ENCODE measurements around the gene KRT86. TPM values are rescaled to one million over a fixed set of nuclear protein-coding genes. Genes with fewer than 3 reads are reported as not detected.

Gene KRT86
- total and polyA plus RNA-seq, 7 donors: 0.25 to 0.60 TPM; not detected in 5

GRCh38 chr12:52305921-52306705 is 31.7 kb downstream of the KRT86 start:
- no peak overlapping the region for H3K4me3 ChIP-seq
- no peaks in the 10 kb centered on the region for H3K9me3 ChIP-seq
- H3K27me3 ChIP-seq: no peaks in the 10 kb centered on the region
- DNase-seq: peak; percentile 43
- WGBS, 2 donors: 59 to 70% methylated on average over 11 of the region's 11 CpGs
- H3K4me1 ChIP-seq: peaks cover 0 to 27% (median 19%) of the 10 kb centered on the region in 4 donors
- H3K27ac ChIP-seq: no peak overlapping the region
- no peaks in the 10 kb centered on the region for H3K36me3 ChIP-seq
- intact Hi-C loops (cut with DNase I): no loop called here
- TF ChIP-seq POLR2AphosphoS5 (IDR thresholded peaks at IDR 0.05) (no peak), CTCF (IDR thresholded peaks at IDR 0.05) (no peak), POLR2A (IDR thresholded peaks at IDR 0.05) (no peak), EP300 (IDR thresholded peaks at IDR 0.05) (no peak)

- intact Hi-C loops (cut with DNase I): no loop called here
- Histone ChIP-seq H3K4me3 (no peak overlapping the region), H3K36me3 (no peaks in the 10 kb centered on the region), H3K27me3 (no peaks in the 10 kb centered on the region), H3K27ac (no peak overlapping the region), H3K9me3 (no peaks in the 10 kb centered on the region), H3K4me1 (peaks cover 0 to 33% (median 23%) of the 10 kb centered on the region in 4 donors)
- DNase-seq: peak; percentile 39
- WGBS, 2 donors: 80 to 90% methylated on average over 2 of the region's 2 CpGs
- TF ChIP-seq CTCF (IDR thresholded peaks at IDR 0.05): no peak
- no peak for TF ChIP-seq POLR2AphosphoS5 (IDR thresholded peaks at IDR 0.05)
- no peak for TF ChIP-seq POLR2A (IDR thresholded peaks at IDR 0.05)
- no peak for TF ChIP-seq EP300 (IDR thresholded peaks at IDR 0.05)
Observed at GRCh38 chr12:52306731-52307130, 32.3 kb downstream of the KRT86 start.

- peak in 2 of 4 experiments; percentile 20 to 34 for TF ChIP-seq CTCF (IDR thresholded peaks at IDR 0.05)
- peak in 3 of 4 donors; percentile 36 to 61 (median 46) for TF ChIP-seq POLR2AphosphoS5 (IDR thresholded peaks at IDR 0.05)
- TF ChIP-seq POLR2A (IDR thresholded peaks at IDR 0.05): peak in 1 of 2 donors; percentile 16
- no peak for TF ChIP-seq EP300 (IDR thresholded peaks at IDR 0.05)
- WGBS, 2 donors: 4 to 9% methylated on average over 71 of the region's 71 CpGs
- no peaks in the 10 kb centered on the region for H3K9me3 ChIP-seq
- H3K4me3 ChIP-seq: peak overlapping the region; percentile 34 to 57 (median 52)
- intact Hi-C loops (cut with DNase I): no loop called here
- no peaks in the 10 kb centered on the region for H3K36me3 ChIP-seq
- DNase-seq: peak; percentile 60
- peaks cover 0 to 35% (median 24%) of the 10 kb centered on the region in 4 donors for H3K4me1 ChIP-seq
- no peaks in the 10 kb centered on the region for H3K27me3 ChIP-seq
- peak overlapping the region in 3 of 4 donors; percentile 62 to 80 (median 63) for H3K27ac ChIP-seq
Observed at GRCh38 chr12:52307836-52308805, 33.7 kb downstream of the KRT86 start.

GRCh38 chr12:52308806-52309425 is 34.5 kb downstream of the KRT86 start:
- no peaks in the 10 kb centered on the region for H3K27me3 ChIP-seq
- TF ChIP-seq EP300 (IDR thresholded peaks at IDR 0.05): no peak
- no peak for TF ChIP-seq CTCF (IDR thresholded peaks at IDR 0.05)
- no peak for TF ChIP-seq POLR2AphosphoS5 (IDR thresholded peaks at IDR 0.05)
- no peak for TF ChIP-seq POLR2A (IDR thresholded peaks at IDR 0.05)
- H3K4me1 ChIP-seq: peaks cover 0 to 35% (median 24%) of the 10 kb centered on the region in 4 donors
- no peaks in the 10 kb centered on the region for H3K9me3 ChIP-seq
- H3K36me3 ChIP-seq: no peaks in the 10 kb centered on the region
- peak overlapping the region; percentile 34 to 57 (median 52) for H3K4me3 ChIP-seq
- intact Hi-C loops (cut with DNase I): no loop called here
- H3K27ac ChIP-seq: peak overlapping the region in 3 of 4 donors; percentile 62 to 80 (median 63)
- WGBS, 2 donors: 52 to 56% methylated on average over 15 of the region's 15 CpGs
- no peak for DNase-seq
